MG63 (cell line): ENCODE results near the gene BAHCC1. TPM values are rescaled to one million over a fixed set of nuclear protein-coding genes. Genes with fewer than 3 reads are reported as not detected.

Experiments used
- DNase-seq: peaks from one replicate; pipeline ENCODE4 v3.0.0-alpha.2; 2020
- H3K27me3 ChIP-seq: fragments of 250-450 bp; sonication (Bioruptor Pico); 2 replicates; pipeline ENCODE4 v1.5.1; 2020; ENCODE audit warnings: mild to moderate bottlenecking, moderate library complexity
- H3K36me3 ChIP-seq: fragments of 250-450 bp; sonication (Bioruptor Pico); 2 replicates; pipeline ENCODE4 v1.5.1; 2020; ENCODE audit warnings: mild to moderate bottlenecking, moderate library complexity
- H3K4me3 ChIP-seq: fragments of 250-450 bp; sonication (Bioruptor Pico); 2 replicates; pipeline ENCODE4 v1.5.1; 2020; ENCODE audit warnings: mild to moderate bottlenecking, moderate library complexity
- H3K9me3 ChIP-seq: fragments of 250-450 bp; sonication (Bioruptor Pico); 2 replicates; pipeline ENCODE4 v1.5.1; 2020; ENCODE audit warnings: mild to moderate bottlenecking, moderate library complexity
- total RNA-seq: library from RNA; depleted of rRNA; stranded (reverse); fragments of >200 nt; shearing (Covaris generic); gene quantifications from 2 replicates; pipeline ENCODE4 v1.2.3, GENCODE V29; 2014; ENCODE audit warnings: low replicate concordance

The BAHCC1 gene
- total RNA-seq, 1 experiment from 2014 or later: 10.4 TPM

- H3K36me3 ChIP-seq: no peaks in the 10 kb centered on the region
- DNase-seq: no peak
- no peak overlapping the region for H3K4me3 ChIP-seq
- H3K27me3 ChIP-seq: no peaks in the 10 kb centered on the region
- no peaks in the 10 kb centered on the region for H3K9me3 ChIP-seq
These were observed 18.4 kb downstream of the BAHCC1 start for GRCh38 chr17:81413497-81414135.

GRCh38 chr17:81414756-81415516 lies 19.7 kb downstream of the BAHCC1 start:
- H3K4me3 ChIP-seq: no peak overlapping the region
- no peaks in the 10 kb centered on the region for H3K27me3 ChIP-seq
- DNase-seq: no peak
- H3K36me3 ChIP-seq: peaks cover 2% of the 10 kb centered on the region; the same call in 1 of the 2 replicates
- no peaks in the 10 kb centered on the region for H3K9me3 ChIP-seq

- no peak for DNase-seq
- no peaks in the 10 kb centered on the region for H3K27me3 ChIP-seq
- H3K36me3 ChIP-seq: peaks cover 2% of the 10 kb centered on the region; the same call in 1 of the 2 replicates
- no peak overlapping the region for H3K4me3 ChIP-seq
- no peaks in the 10 kb centered on the region for H3K9me3 ChIP-seq
These were observed 20.4 kb downstream of the BAHCC1 start for GRCh38 chr17:81415681-81416080.

- Histone ChIP-seq H3K27me3 (no peaks in the 10 kb centered on the region), H3K4me3 (no peak overlapping the region), H3K9me3 (no peaks in the 10 kb centered on the region), H3K36me3 (peaks cover 2% of the 10 kb centered on the region; the same call in 1 of the 2 replicates)
- no peak for DNase-seq
These were observed 21.4 kb downstream of the BAHCC1 start for GRCh38 chr17:81416612-81417011.

DNA sequence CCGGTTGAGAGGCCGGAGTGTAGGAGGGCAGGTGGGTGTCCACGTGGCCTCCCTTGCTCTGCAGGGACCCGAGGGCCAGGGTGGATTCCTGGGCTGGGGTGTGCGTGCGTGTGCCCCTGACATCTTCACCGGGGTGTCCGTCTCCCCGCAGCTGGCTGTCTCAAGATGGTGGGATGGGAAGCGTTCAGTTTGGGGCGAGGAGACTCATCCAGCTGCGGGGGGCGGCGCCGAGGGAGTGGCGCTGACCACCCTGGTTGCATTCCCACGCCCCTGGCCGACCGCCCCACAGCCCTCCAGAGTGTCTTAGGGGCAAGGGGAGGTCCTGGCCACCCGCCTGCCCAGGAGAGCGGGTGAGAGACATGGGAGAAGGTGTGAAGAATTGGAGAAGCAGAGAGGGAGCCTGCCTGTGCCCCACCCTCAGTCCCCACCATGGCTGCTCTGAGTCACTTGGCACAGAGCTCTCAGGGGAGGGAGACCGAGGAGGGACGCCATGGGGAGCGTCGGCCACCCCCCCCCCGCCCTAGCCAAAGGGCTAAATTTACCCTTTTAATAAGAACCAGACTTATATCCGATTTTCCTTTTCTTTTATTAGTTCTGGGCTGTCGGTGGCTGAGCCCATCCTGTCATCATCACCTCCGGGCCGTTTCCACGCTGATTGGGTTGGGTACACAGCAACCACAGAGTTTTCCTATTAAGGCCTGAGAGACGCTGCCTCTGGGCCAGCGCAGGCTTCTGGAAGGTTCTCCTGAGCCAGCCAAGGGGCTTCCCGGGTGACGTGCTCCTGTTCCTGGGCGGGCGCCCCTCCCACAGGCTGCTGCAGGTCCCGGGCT lies 22.0 kb downstream of the BAHCC1 start:
- H3K9me3 ChIP-seq: no peaks in the 10 kb centered on the region
- peaks cover 2% of the 10 kb centered on the region; the same call in 1 of the 2 replicates for H3K36me3 ChIP-seq
- no peaks in the 10 kb centered on the region for H3K27me3 ChIP-seq
- no peak overlapping the region for H3K4me3 ChIP-seq
- peak; percentile 63 for DNase-seq

DNA sequence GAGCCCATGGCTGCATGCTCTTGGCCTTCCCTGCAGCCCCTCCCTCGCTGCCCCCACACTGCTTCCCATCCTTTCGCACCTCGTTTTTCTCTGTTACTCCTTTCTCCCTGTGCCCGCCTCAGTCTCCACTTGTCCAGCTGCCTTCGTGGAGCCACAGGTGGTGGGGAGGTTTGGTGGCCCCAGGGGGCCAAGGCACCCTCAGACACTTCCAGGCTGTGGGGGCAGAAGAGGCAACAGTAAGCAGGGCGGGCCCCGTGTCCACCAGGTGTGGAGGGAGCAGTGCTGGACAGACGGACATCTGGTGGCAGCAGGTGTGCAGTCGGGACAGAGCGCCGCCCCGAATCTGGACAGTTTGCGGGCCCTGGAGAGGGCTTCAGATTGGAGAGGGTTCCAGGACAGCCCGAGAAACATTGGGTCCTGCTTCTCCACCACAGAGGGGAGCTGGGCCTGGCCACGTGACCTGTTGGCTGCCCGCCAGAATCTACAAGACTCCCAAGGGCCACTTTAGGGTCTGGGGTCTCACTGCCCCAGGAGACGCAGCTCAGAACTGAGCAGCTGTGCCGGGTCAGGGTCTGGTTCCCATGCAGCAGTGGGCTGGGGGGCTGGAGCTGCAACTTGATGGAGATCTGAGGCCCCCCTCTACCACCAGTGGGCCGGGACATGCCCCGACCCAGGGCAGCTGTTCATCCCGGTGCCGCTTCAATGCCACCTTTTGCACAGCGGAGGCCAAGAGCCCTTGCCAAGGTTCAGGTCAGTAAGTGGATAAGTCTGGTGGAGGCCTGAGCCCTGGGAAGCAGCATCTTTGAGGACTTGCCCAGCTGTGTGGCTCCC lies 22.8 kb downstream of the BAHCC1 start:
- no peaks in the 10 kb centered on the region for H3K9me3 ChIP-seq
- peaks cover 2% of the 10 kb centered on the region; the same call in 1 of the 2 replicates for H3K36me3 ChIP-seq
- H3K27me3 ChIP-seq: no peaks in the 10 kb centered on the region
- H3K4me3 ChIP-seq: no peak overlapping the region
- no peak for DNase-seq

DNA sequence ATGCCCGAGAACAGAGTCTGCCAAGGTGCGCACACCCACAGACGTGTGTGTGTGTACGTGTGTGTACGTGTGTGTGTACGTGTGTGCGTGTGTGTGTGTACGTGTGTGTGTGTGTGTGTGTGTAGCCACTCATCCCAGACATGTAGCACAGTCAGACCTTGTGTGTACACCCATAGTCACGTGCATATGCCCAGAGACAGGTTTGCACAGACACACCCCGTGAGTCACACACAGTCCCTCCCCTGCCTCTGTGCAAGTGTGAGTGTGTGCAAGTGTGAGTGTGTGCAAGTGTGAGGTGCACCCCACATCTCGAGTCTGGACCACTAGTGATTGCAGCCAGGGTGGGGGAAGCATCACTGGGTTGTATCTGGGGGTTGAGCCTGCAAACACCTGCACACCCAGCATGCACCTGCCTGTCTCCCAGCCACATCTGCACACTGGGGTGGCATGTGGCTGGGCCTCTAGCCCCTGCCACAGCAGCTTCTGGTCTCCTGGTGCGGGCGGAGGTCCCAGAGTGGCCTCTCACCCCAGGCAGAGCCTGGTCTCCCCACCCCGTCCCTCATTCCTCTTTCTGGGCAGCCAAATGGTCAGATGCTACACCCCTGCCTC lies 23.6 kb downstream of the BAHCC1 start:
- no peaks in the 10 kb centered on the region for H3K9me3 ChIP-seq
- no peaks in the 10 kb centered on the region for H3K27me3 ChIP-seq
- H3K36me3 ChIP-seq: peaks cover 2% of the 10 kb centered on the region; the same call in 1 of the 2 replicates
- no peak overlapping the region for H3K4me3 ChIP-seq
- no peak for DNase-seq

GRCh38 chr17:81419319-81419885 lies 24.1 kb downstream of the BAHCC1 start:
- Histone ChIP-seq H3K9me3 (no peaks in the 10 kb centered on the region), H3K36me3 (peaks cover 2% of the 10 kb centered on the region; the same call in 1 of the 2 replicates), H3K4me3 (peak overlapping the region; percentile 27), H3K27me3 (no peaks in the 10 kb centered on the region)
- peak; percentile 98 for DNase-seq

GRCh38 chr17:81419886-81420768 lies 24.9 kb downstream of the BAHCC1 start:
- no peaks in the 10 kb centered on the region for H3K27me3 ChIP-seq
- DNase-seq: peak; percentile 91
- H3K9me3 ChIP-seq: no peaks in the 10 kb centered on the region
- H3K4me3 ChIP-seq: peak overlapping the region; percentile 27
- H3K36me3 ChIP-seq: peaks cover 2% of the 10 kb centered on the region; the same call in 1 of the 2 replicates

- peak; percentile 95 for DNase-seq
- Histone ChIP-seq H3K4me3 (no peak overlapping the region), H3K27me3 (no peaks in the 10 kb centered on the region), H3K9me3 (no peaks in the 10 kb centered on the region), H3K36me3 (peaks cover 2% of the 10 kb centered on the region; the same call in 1 of the 2 replicates)
These were observed 25.7 kb downstream of the BAHCC1 start for GRCh38 chr17:81420769-81421462.

GRCh38 chr17:81422776-81423697 lies 27.8 kb downstream of the BAHCC1 start:
- no peaks in the 10 kb centered on the region for H3K9me3 ChIP-seq
- peaks cover 4% of the 10 kb centered on the region; the same call in 1 of the 2 replicates for H3K36me3 ChIP-seq
- peak; percentile 99 for DNase-seq
- no peaks in the 10 kb centered on the region for H3K27me3 ChIP-seq
- no peak overlapping the region for H3K4me3 ChIP-seq

- Histone ChIP-seq H3K9me3 (no peaks in the 10 kb centered on the region), H3K27me3 (no peaks in the 10 kb centered on the region), H3K36me3 (peaks cover 8% of the 10 kb centered on the region), H3K4me3 (no peak overlapping the region)
- DNase-seq: no peak
These were observed 28.4 kb downstream of the BAHCC1 start for GRCh38 chr17:81423698-81424071.
